ENCODE results near the gene CAV2.

CAV2 gene

DNA sequence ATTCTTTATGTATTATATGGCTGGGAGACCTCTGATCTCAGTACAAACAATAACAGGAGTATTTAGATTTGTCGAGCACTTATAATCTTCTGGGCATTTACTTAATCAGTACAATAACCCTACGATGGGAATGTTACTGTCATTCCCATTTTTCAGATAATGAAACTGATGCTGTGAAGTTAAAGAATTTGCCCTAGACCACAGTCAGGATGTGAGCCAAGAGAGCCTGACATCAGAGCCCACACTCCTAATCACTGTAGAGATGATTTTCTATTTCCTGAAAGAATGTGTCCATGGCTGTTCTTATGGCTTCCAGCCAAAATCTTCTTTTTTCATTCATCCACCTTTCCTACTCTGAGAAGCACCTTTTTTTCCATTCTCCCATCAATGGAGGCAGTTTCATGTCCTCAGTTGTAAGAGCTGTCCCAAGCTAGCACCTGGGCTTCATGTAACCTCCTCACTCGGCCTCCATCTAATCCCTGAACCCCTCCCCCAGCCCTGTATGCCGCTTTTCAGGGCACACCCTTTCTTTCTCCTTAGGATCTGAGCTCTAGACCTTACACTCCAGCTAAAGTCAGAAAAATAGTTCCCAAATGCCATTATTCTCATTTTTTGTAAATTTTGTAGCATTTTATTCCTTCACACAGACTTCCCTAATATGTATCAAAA is 13.1 kb downstream of the CAV2 start:
- TF ChIP-seq, protein P1, sequence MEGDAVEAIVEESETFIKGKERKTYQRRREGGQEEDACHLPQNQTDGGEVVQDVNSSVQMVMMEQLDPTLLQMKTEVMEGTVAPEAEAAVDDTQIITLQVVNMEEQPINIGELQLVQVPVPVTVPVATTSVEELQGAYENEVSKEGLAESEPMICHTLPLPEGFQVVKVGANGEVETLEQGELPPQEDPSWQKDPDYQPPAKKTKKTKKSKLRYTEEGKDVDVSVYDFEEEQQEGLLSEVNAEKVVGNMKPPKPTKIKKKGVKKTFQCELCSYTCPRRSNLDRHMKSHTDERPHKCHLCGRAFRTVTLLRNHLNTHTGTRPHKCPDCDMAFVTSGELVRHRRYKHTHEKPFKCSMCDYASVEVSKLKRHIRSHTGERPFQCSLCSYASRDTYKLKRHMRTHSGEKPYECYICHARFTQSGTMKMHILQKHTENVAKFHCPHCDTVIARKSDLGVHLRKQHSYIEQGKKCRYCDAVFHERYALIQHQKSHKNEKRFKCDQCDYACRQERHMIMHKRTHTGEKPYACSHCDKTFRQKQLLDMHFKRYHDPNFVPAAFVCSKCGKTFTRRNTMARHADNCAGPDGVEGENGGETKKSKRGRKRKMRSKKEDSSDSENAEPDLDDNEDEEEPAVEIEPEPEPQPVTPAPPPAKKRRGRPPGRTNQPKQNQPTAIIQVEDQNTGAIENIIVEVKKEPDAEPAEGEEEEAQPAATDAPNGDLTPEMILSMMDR (IDR thresholded peaks at IDR 0.05; ENCODE audit: insufficient read depth, low read length, missing control alignments), result no peak
- H3K4me3 ChIP-seq (ENCODE audit: low read depth, low read length), result no peak overlapping the region
- POLR2A ChIA-PET, result interaction anchor here (0.6 to 1.4 kb wide), 3 partner anchors 13 to 338 kb away, joined by 3 to 6 read pairs (median 3); partner anchors contain the start of gene CAV2
- no peak for DNase-seq (ENCODE audit: low read depth, low spot score)
- CTCF ChIA-PET, result interaction anchor here (0.6 to 1.0 kb wide), 2 partner anchors 14 to 262 kb away, joined by 3 to 4 read pairs; no protein-coding TSS in a partner anchor

DNA sequence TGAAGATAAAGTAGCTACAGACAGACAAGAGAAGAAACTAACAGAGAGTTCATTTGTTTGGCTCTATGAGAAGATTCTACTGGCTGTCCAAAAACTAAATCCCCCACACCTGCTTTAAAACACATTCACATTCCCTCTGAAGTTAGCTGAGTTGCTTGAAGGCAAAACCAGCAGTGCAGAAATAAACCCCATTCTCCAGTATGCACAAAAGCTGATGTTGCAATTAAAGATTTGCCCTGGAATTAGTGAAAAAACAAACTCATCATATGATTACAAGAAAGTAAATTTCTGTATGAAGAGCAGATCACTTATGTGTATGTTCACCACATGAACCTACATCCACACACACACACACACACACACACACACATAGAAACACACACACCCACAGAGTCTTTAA is 16.0 kb downstream of the CAV2 start:
- no peak overlapping the region for H3K4me3 ChIP-seq (ENCODE audit: low read depth, low read length)
- DNase-seq (ENCODE audit: low read depth, low spot score), result no peak
- ChIA-PET POLR2A (no interaction called here), CTCF (interaction anchor here (1.3 to 1.9 kb wide), 3 partner anchors 11 to 257 kb away, joined by 4 to 9 read pairs (median 5); no protein-coding TSS in a partner anchor)
- TF ChIP-seq, protein P1 (IDR thresholded peaks at IDR 0.05; ENCODE audit: insufficient read depth, low read length, missing control alignments), result no peak

DNA sequence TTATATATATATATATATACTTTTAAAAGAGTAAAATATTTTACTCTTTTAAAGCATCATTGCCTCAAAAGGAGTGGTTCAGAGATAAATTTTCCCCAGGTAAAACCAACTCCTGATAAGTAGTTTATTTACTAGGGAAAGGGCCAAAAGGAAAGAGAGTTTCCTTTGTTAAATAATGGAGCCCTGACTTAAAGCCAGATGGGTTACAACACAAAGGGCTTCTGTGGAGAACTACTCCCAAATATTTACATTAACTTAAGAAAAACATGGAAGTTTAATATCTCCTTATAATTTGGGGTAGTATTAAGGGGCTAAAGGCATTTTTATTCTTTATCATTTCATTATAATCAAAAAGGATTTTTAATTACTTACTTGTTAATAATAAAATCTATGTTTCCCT is 16.8 kb downstream of the CAV2 start:
- DNase-seq (ENCODE audit: low read depth, low spot score), result no peak
- POLR2A ChIA-PET, result no interaction called here
- CTCF ChIA-PET, result interaction anchor here (1.3 to 1.9 kb wide), 3 partner anchors 10 to 258 kb away, joined by 4 to 9 read pairs (median 5); no protein-coding TSS in a partner anchor
- TF ChIP-seq, protein P1 (IDR thresholded peaks at IDR 0.05; ENCODE audit: insufficient read depth, low read length, missing control alignments), result no peak
- H3K4me3 ChIP-seq (ENCODE audit: low read depth, low read length), result no peak overlapping the region

DNA sequence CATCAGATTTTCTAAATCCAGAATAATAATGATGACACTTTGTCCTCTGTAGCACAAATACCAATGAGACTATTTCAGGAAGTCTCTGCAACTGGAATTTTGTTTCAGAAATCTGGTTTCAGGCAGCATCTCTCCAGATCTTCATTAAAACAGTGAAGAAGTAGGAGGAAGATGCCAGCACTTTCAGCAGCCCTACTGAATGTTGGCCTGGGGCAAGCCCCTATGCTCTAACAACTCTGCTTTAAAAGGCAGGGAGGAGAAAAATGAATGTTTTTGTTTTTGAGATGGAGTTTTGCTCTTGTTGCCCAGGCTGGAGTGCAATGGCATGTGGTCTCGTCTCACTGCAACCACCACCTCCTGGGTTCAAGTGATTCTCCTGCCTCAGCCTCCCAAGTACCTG is 18.1 kb downstream of the CAV2 start:
- TF ChIP-seq, protein P1 (IDR thresholded peaks at IDR 0.05; ENCODE audit: insufficient read depth, low read length, missing control alignments), result no peak
- no peak overlapping the region for H3K4me3 ChIP-seq (ENCODE audit: low read depth, low read length)
- ChIA-PET CTCF (no interaction called here), POLR2A (no interaction called here)
- no peak for DNase-seq (ENCODE audit: low read depth, low spot score)

DNA sequence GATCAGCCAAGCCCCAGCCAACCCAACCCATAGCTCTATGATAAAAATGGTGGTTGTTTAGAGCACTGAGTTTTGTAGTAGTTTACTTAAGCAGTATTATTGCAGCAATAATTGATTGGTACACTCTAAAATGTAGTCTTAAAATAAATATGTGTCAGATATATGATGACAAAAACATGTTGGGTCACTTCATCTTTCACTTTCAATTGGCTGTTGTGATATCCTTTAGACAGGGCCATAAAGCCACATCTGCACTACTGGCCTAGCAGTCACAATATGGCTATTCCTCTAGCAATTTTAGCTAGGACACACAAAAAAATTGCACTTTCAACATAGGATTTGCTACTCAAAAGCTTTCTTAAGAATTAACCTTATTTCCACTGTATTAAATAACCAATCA is 19.4 kb downstream of the CAV2 start:
- ChIA-PET CTCF (interaction anchor here (0.7 kb wide), 1 partner anchor 395 kb away, joined by 3 read pairs; no protein-coding TSS in a partner anchor), POLR2A (no interaction called here)
- H3K4me3 ChIP-seq (ENCODE audit: low read depth, low read length), result no peak overlapping the region
- TF ChIP-seq, protein P1 (IDR thresholded peaks at IDR 0.05; ENCODE audit: insufficient read depth, low read length, missing control alignments), result no peak
- no peak for DNase-seq (ENCODE audit: low read depth, low spot score)

DNA sequence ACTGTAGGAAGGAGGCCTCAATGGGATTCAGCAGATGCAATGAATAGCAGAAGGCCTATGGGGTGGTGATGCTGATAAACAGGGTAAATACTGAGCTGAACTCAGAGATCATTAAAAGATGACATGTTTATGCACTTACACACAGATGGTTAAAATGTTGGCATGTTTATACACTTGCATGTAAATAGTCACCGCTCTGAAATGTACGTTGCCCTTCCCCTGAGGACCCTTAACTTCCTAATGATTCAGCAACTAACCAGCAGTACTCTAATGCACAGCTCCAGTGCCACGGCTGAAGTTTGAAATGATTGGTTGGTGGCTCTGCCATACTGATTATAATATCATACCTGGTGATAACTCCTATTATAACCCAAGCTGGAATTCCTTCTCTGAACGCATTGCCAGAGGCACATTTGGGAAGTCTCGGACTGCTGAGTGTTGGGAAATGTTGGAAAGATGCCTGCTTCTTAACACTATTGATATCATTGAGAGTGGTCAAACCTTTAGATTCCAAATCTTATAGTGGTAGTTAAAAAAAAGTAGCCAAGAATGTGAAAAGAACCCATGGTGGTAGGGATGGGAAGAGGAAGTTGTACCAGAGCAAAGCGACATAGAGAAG is 21.6 kb downstream of the CAV2 start:
- H3K4me3 ChIP-seq (ENCODE audit: low read depth, low read length), result no peak overlapping the region
- DNase-seq (ENCODE audit: low read depth, low spot score), result no peak
- CTCF ChIA-PET, result interaction anchor here (1.0 to 3.9 kb wide), 4 partner anchors 70 to 341 kb away, joined by 3 to 35 read pairs (median 5); no protein-coding TSS in a partner anchor
- TF ChIP-seq, protein P1 (IDR thresholded peaks at IDR 0.05; ENCODE audit: insufficient read depth, low read length, missing control alignments), result no peak
- POLR2A ChIA-PET, result no interaction called here

Data from AG04449 (cell line).